Loucy (cell line): ENCODE results near the gene MMP27.
A peak's percentile ranks its signal among the peaks of the same experiment; 100 is the strongest.
"Not testable (repeated sequence)": the region's sequence is repeated elsewhere in the genome, so short reads cannot be mapped to it uniquely, and the experiment has no call there.

Source experiments
- H2AFZ ChIP-seq: fragments of 200-600 bp; sonication (generic); 2 replicates; pipeline ENCODE4 v1.6.0; 2016; ENCODE audit warnings: antibody characterized with exemption, mild to moderate bottlenecking, low read length, moderate library complexity
- H3F3A ChIP-seq: fragments of 200-600 bp; 2 replicates; pipeline ENCODE4 v1.6.0; 2016; ENCODE audit warnings: antibody characterized with exemption, low read depth, mild to moderate bottlenecking
- H3K27me3 ChIP-seq: fragments of 200-600 bp; sonication (generic); 2 replicates; pipeline ENCODE4 v1.6.1; 2014; ENCODE audit warnings: low read length, mild to moderate bottlenecking; ENCODE audit not compliant: insufficient read depth, poor library complexity, severe bottlenecking
- H3K36me3 ChIP-seq: fragments of 200-600 bp; sonication (generic); 2 replicates; pipeline ENCODE4 v1.6.1; 2016; ENCODE audit warnings: low read length; ENCODE audit not compliant: insufficient read depth
- H3K4me1 ChIP-seq: fragments of 200-600 bp; sonication (generic); 2 replicates; pipeline ENCODE4 v1.5.1; 2014; ENCODE audit warnings: low read length, mild to moderate bottlenecking; ENCODE audit not compliant: insufficient read depth, poor library complexity, severe bottlenecking
- H3K4me2 ChIP-seq: fragments of 200-600 bp; sonication (generic); 2 replicates; pipeline ENCODE4 v1.6.0; 2014; ENCODE audit warnings: antibody characterized with exemption, low read length, low read depth, mild to moderate bottlenecking; ENCODE audit not compliant: poor library complexity, severe bottlenecking
- H3K4me3 ChIP-seq: fragments of 200-600 bp; sonication (generic); 2 replicates; pipeline ENCODE4 v1.5.1; 2014; ENCODE audit warnings: low read length, mild to moderate bottlenecking, mixed read lengths; ENCODE audit not compliant: poor library complexity, severe bottlenecking
- H3K79me2 ChIP-seq: fragments of 200-600 bp; sonication (generic); 2 replicates; pipeline ENCODE4 v1.6.1; 2014; ENCODE audit warnings: low read length; ENCODE audit not compliant: insufficient read depth
- H3K9ac ChIP-seq: fragments of 200-600 bp; sonication (generic); 2 replicates; pipeline ENCODE4 v1.6.0; 2014; ENCODE audit warnings: mild to moderate bottlenecking, low read depth, low read length, moderate library complexity; ENCODE audit not compliant: poor library complexity, severe bottlenecking
- H3K9me2 ChIP-seq: fragments of 200-600 bp; sonication (generic); replicated peaks from 2 replicates; pipeline ENCODE4 v1.6.1; 2016; ENCODE audit warnings: low read depth, low read length, mixed read lengths
- H3K9me3 ChIP-seq: fragments of 200-600 bp; sonication (generic); 2 replicates; pipeline ENCODE4 v1.6.1; 2014; ENCODE audit warnings: mild to moderate bottlenecking, antibody characterized with exemption, low read length, low read depth; ENCODE audit not compliant: insufficient read depth
- H4K20me1 ChIP-seq: fragments of 200-600 bp; sonication (generic); 2 replicates; pipeline ENCODE4 v1.6.0; 2014; ENCODE audit warnings: antibody characterized with exemption, low read length, mild to moderate bottlenecking; ENCODE audit not compliant: insufficient read depth, poor library complexity, severe bottlenecking
- CTCF ChIP-seq: fragments of 200-600 bp; sonication (generic); conservative IDR thresholded peaks from 2 replicates; pipeline ENCODE4 v1.5.1; 2014; ENCODE audit warnings: mild to moderate bottlenecking, antibody characterized with exemption, low read length
- EZH2phosphoT487 ChIP-seq: fragments of 200-600 bp; IDR thresholded peaks from 2 replicates; pipeline ENCODE4 v1.6.1; 2018; ENCODE audit warnings: antibody characterized with exemption, mild to moderate bottlenecking, moderate library complexity, borderline replicate concordance

Gene MMP27

GRCh38 chr11:102733232-102733875 is 27.8 kb upstream of the MMP27 start:
- no peak overlapping the region for H2AFZ ChIP-seq
- H3K9ac ChIP-seq: no peak overlapping the region
- no peaks in the 10 kb centered on the region for H4K20me1 ChIP-seq
- H3K9me2 ChIP-seq: no peaks in the 10 kb centered on the region
- H3K79me2 ChIP-seq: no peaks in the 10 kb centered on the region
- no peaks in the 10 kb centered on the region for H3K4me1 ChIP-seq
- H3F3A ChIP-seq: no peaks in the 10 kb centered on the region
- no peaks in the 10 kb centered on the region for H3K9me3 ChIP-seq
- H3K4me2 ChIP-seq: no peak overlapping the region
- no peak overlapping the region for H3K4me3 ChIP-seq
- H3K27me3 ChIP-seq: peaks cover 3% of the 10 kb centered on the region
- no peak for TF ChIP-seq EZH2phosphoT487
- TF ChIP-seq CTCF: peak; percentile 99
- H3K36me3 ChIP-seq: no peaks in the 10 kb centered on the region

- H3K36me3 ChIP-seq, H3K4me3 ChIP-seq, H3K9ac ChIP-seq, H3F3A ChIP-seq, H3K27me3 ChIP-seq, H3K79me2 ChIP-seq, H3K9me3 ChIP-seq, H3K4me1 ChIP-seq, H2AFZ ChIP-seq, H4K20me1 ChIP-seq, H3K9me2 ChIP-seq, H3K4me2 ChIP-seq: not testable (repeated sequence)
Observed at GRCh38 chr11:102730944-102731343, 25.4 kb upstream of the MMP27 start.

- Histone ChIP-seq H2AFZ (no peak overlapping the region), H3F3A (no peaks in the 10 kb centered on the region), H3K9me3 (no peaks in the 10 kb centered on the region), H3K9me2 (no peaks in the 10 kb centered on the region), H3K36me3 (no peaks in the 10 kb centered on the region), H3K79me2 (no peaks in the 10 kb centered on the region), H3K27me3 (no peaks in the 10 kb centered on the region), H3K9ac (no peak overlapping the region), H4K20me1 (no peaks in the 10 kb centered on the region), H3K4me3 (no peak overlapping the region), H3K4me2 (no peak overlapping the region), H3K4me1 (no peaks in the 10 kb centered on the region)
- TF ChIP-seq CTCF (no peak), EZH2phosphoT487 (no peak)
Observed at GRCh38 chr11:102729849-102730815, 24.6 kb upstream of the MMP27 start.
